AG10803 (cell line): ENCODE measurements around the gene WFDC1.
A peak's percentile ranks its signal among the peaks of the same experiment; 100 is the strongest.

ENCODE experiments used
- DNase-seq: peaks from one replicate; pipeline ENCODE4 v3.0.0; 2010; ENCODE audit warnings: low read depth
- H3K4me3 ChIP-seq: 2 replicates; pipeline ENCODE4 v1.5.1; 2011; ENCODE audit warnings: mild to moderate bottlenecking, low read length, control low read depth
- CTCF ChIP-seq: conservative IDR thresholded peaks from 2 replicates; pipeline ENCODE4 v1.5.1; 2011; ENCODE audit warnings: mild to moderate bottlenecking, low read length, control low read depth, inconsistent platforms

The WFDC1 gene

DNA sequence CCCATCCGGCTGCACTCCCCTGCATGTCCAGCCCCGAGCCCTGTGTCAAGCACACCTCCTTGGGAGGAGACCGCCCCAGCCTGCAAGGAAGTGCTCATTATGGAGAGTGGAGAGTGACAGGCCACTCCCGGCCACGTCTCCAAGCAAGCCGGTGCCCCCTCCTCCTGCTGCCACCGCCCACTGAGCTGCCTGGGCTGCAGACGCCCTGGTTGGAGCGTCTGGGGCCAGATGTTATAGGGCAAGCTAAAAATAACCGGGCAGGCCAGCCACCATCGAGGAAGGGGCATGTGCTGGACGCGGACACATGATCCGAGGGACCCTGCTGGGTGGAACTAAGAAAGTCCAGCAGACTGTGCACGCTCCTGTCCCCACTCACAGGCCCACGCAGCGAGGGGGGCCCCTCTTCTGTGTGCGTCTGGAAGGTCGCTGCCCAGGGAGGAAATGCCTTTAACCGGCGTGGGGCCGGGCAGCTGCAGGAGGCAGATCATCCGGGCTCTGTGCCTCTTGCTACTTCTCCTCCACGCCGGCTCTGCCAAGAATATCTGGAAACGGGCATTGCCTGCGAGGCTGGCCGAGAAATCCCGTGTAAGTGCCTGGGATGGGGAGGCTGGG lies at the start of gene WFDC1:
TSS of gene WFDC1 (plus strand) at position 348 of the 612 bp plus-strand sequence. CDS start at position 442, 94 bp downstream.
- peak within 1 kb of the TSS; percentile 43 for H3K4me3 ChIP-seq
- peak; percentile 27 for DNase-seq
- TF ChIP-seq CTCF = no peak

DNA sequence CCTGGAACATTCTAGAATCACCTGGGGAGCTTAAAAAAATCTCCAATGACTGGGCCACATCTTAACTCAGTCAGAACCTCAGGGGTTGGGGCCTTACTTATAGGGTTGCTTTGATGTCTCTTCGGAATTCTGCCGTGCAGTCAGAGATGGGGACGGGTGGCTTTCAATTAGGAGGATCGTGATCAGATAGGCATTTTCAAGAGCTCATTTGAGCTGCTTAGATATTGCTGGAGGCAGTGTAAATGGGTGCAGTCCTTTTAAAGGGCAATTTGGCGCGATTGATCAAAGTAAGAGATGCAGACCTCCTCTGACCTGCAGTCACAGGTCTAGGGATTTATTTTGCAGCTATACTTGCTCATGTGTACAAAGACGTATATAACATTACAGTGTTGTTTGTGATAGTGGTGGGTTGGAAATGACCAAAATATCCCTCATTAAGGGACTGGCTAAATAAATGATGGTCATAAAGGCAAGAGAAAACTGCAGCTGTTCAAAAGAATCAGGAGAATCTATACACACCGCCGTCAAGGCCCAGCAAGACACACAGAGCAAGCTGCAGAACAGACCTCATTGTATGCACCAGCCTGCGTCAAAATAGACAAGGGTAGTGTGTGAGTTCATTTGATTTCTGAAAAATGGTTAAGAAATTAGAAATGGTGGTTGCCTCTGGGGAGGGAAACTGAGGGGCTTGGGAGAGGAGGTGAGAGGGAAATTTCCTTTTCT lies 48.6 kb upstream of the WFDC1 start:
- TF ChIP-seq CTCF = no peak
- no peak for DNase-seq
- no peak overlapping the region for H3K4me3 ChIP-seq

- DNase-seq = no peak
- H3K4me3 ChIP-seq = no peak overlapping the region
- TF ChIP-seq CTCF = no peak
These were observed 48.0 kb upstream of the WFDC1 start for GRCh38 chr16:84246679-84247077.

GRCh38 chr16:84247331-84247730 lies 47.3 kb upstream of the WFDC1 start:
- no peak for DNase-seq
- TF ChIP-seq CTCF = no peak
- H3K4me3 ChIP-seq = no peak overlapping the region

DNA sequence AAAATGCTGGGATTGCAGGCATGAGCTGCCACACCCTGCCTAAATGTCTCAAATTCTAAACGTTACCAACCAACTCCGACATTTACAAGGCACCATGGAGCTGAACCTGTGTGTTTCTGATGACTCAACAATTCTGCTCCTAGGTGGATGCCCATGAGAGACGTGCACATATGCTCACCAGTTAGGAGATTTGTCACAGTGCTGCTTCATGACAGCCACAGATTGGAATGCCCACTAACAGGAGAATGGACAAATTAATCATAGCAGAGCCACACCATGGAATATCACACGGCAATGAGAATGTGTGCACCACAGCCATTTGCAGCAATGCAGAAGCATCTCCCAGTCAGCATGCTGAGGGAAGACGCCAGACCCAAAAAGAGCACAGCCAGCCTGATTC lies 46.8 kb upstream of the WFDC1 start:
- no peak for TF ChIP-seq CTCF
- DNase-seq = peak; percentile 46
- H3K4me3 ChIP-seq = no peak overlapping the region

DNA sequence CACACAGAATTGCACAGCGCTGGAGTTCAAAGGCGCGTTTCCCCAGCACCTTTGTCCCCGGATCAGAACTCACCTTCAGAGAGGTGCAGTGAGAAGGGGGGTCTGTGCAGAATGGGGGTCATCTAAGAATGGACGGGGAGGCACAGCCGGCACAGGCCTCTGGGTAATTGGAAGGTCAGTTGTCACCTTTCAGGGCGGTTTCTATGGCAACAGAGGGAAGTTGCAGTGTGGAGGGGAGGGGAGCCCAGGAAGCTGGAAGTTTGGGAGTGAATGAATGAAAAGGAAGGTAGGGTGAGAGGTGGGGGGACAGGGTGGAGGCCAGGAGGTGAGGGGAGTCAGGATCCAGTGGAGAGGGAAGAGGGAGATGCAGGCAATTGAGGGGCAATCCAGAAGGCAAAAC lies 42.5 kb upstream of the WFDC1 start:
- no peak for DNase-seq
- TF ChIP-seq CTCF = no peak
- H3K4me3 ChIP-seq = no peak overlapping the region

GRCh38 chr16:84253173-84253572 lies 41.5 kb upstream of the WFDC1 start:
- no peak for TF ChIP-seq CTCF
- DNase-seq = no peak
- H3K4me3 ChIP-seq = no peak overlapping the region
